ENCODE measurements around the gene FAM234B. TPM values are rescaled to one million over a fixed set of nuclear protein-coding genes. Genes with fewer than 3 reads are reported as not detected.
"Not testable (repeated sequence)": the region's sequence is repeated elsewhere in the genome, so short reads cannot be mapped to it uniquely, and the experiment has no call there.

FAM234B gene
- total RNA-seq, 1 donor = 3.3 TPM

- Histone ChIP-seq H3K79me2 (ENCODE audit: insufficient read depth, low read length) (peaks cover 3% of the 10 kb centered on the region), H3K27ac (ENCODE audit: low read depth, low read length) (no peak overlapping the region), H2AFZ (ENCODE audit: low read length) (no peak overlapping the region), H3K4me3 (ENCODE audit: insufficient read depth, low read length) (no peak overlapping the region), H3K9me3 (ENCODE audit: low read depth, low read length) (no peaks in the 10 kb centered on the region), H3K36me3 (ENCODE audit: insufficient read depth, low read length) (no peaks in the 10 kb centered on the region), H3K4me2 (ENCODE audit: insufficient read depth, low read length) (no peak overlapping the region), H4K20me1 (ENCODE audit: insufficient read depth, low read length) (no peaks in the 10 kb centered on the region), H3K27me3 (ENCODE audit: insufficient read depth, low read length) (no peaks in the 10 kb centered on the region), H3K4me1 (ENCODE audit: insufficient read depth, low read length) (peaks cover 9% of the 10 kb centered on the region)
- no peak for DNase-seq (ENCODE audit: insufficient read length, low spot score, missing footprints)
- no peak for TF ChIP-seq CTCF (IDR thresholded peaks at IDR 0.05; ENCODE audit: extremely low read depth, low read depth, low read length)
These were observed 8.2 kb downstream of the FAM234B start for GRCh38 chr12:13052421-13052820.

GRCh38 chr12:13053617-13054016 lies 9.4 kb downstream of the FAM234B start:
- H3K4me3 ChIP-seq (ENCODE audit: insufficient read depth, low read length); H3K4me1 ChIP-seq (ENCODE audit: insufficient read depth, low read length); H3K4me2 ChIP-seq (ENCODE audit: insufficient read depth, low read length); H3K27ac ChIP-seq (ENCODE audit: low read depth, low read length); H3K36me3 ChIP-seq (ENCODE audit: insufficient read depth, low read length); H3K79me2 ChIP-seq (ENCODE audit: insufficient read depth, low read length); DNase-seq (ENCODE audit: insufficient read length, low spot score, missing footprints); H2AFZ ChIP-seq (ENCODE audit: low read length); H3K27me3 ChIP-seq (ENCODE audit: insufficient read depth, low read length); H4K20me1 ChIP-seq (ENCODE audit: insufficient read depth, low read length); H3K9me3 ChIP-seq (ENCODE audit: low read depth, low read length): not testable (repeated sequence)

- H3K79me2 ChIP-seq (ENCODE audit: insufficient read depth, low read length) = no peaks in the 10 kb centered on the region
- H3K4me3 ChIP-seq (ENCODE audit: insufficient read depth, low read length) = no peak overlapping the region
- DNase-seq (ENCODE audit: insufficient read length, low spot score, missing footprints) = no peak
- H3K9me3 ChIP-seq (ENCODE audit: low read depth, low read length) = no peaks in the 10 kb centered on the region
- no peaks in the 10 kb centered on the region for H3K27me3 ChIP-seq (ENCODE audit: insufficient read depth, low read length)
- no peak overlapping the region for H3K4me2 ChIP-seq (ENCODE audit: insufficient read depth, low read length)
- no peak for TF ChIP-seq CTCF (IDR thresholded peaks at IDR 0.05; ENCODE audit: extremely low read depth, low read depth, low read length)
- no peak overlapping the region for H3K27ac ChIP-seq (ENCODE audit: low read depth, low read length)
- no peaks in the 10 kb centered on the region for H3K4me1 ChIP-seq (ENCODE audit: insufficient read depth, low read length)
- no peak overlapping the region for H2AFZ ChIP-seq (ENCODE audit: low read length)
- no peaks in the 10 kb centered on the region for H4K20me1 ChIP-seq (ENCODE audit: insufficient read depth, low read length)
- peaks cover 9% of the 10 kb centered on the region for H3K36me3 ChIP-seq (ENCODE audit: insufficient read depth, low read length)
These were observed 16.4 kb downstream of the FAM234B start for GRCh38 chr12:13060581-13060980.

GRCh38 chr12:13061377-13061776 lies 17.2 kb downstream of the FAM234B start:
- no peaks in the 10 kb centered on the region for H3K4me1 ChIP-seq (ENCODE audit: insufficient read depth, low read length)

More at GRCh38 chr12:13061377-13061776, 17.2 kb downstream of the FAM234B start:
- H2AFZ ChIP-seq (ENCODE audit: low read length) = no peak overlapping the region
- no peak overlapping the region for H3K27ac ChIP-seq (ENCODE audit: low read depth, low read length)
- no peaks in the 10 kb centered on the region for H4K20me1 ChIP-seq (ENCODE audit: insufficient read depth, low read length)
- H3K4me3 ChIP-seq (ENCODE audit: insufficient read depth, low read length) = no peak overlapping the region
- H3K9me3 ChIP-seq (ENCODE audit: low read depth, low read length) = no peaks in the 10 kb centered on the region
- DNase-seq (ENCODE audit: insufficient read length, low spot score, missing footprints) = no peak
- H3K4me2 ChIP-seq (ENCODE audit: insufficient read depth, low read length) = no peak overlapping the region
- no peaks in the 10 kb centered on the region for H3K27me3 ChIP-seq (ENCODE audit: insufficient read depth, low read length)
- no peaks in the 10 kb centered on the region for H3K79me2 ChIP-seq (ENCODE audit: insufficient read depth, low read length)
- peaks cover 9% of the 10 kb centered on the region for H3K36me3 ChIP-seq (ENCODE audit: insufficient read depth, low read length)
- TF ChIP-seq CTCF (IDR thresholded peaks at IDR 0.05; ENCODE audit: extremely low read depth, low read depth, low read length) = no peak
